Measurements from ENCODE around the gene CTIF.

- TF ChIP-seq CTCF (conservative IDR thresholded peaks at IDR 0.05 in 1 of 2, IDR thresholded peaks at IDR 0.05 in 1 of 2; ENCODE audit: low read depth in 1 of 2, low read length in 2 of 2) (peak in 1 of 2 donors; percentile 10), EZH2 (IDR thresholded peaks at IDR 0.05; ENCODE audit: low read length, missing control alignments) (no peak)
Measured at GRCh38 chr18:48769006-48769636, 230.3 kb downstream of the CTIF start.
